Gastrocnemius medialis (tissue), 4 donors: ENCODE measurements around the gene DCC.

Experiments
- POLR2A ChIP-seq, 2 donors: fragments of 450-650 bp; IDR thresholded peaks; one replicate each; pipeline ENCODE4 v1.6.1; 2017; ENCODE audit warnings: antibody characterized with exemption in 2 of 2, mild to moderate bottlenecking in 2 of 2, moderate library complexity in 2 of 2
- TF ChIP-seq, protein P1 (sequence below), 5 experiments: fragments of 450-650 bp in 3 of 5; fragments of 200-600 bp in 2 of 5; sonication (generic) in 2 of 5; IDR thresholded peaks in 4 of 5; conservative IDR thresholded peaks in 1 of 5; 1 replicate in 4 of 5; 2 replicates in 1 of 5; pipeline ENCODE4 v1.5.1; 2016 to 2019; ENCODE audit warnings: antibody characterized with exemption in 5 of 5, mild to moderate bottlenecking in 3 of 5, moderate library complexity in 3 of 5

- TF ChIP-seq, protein P1, sequence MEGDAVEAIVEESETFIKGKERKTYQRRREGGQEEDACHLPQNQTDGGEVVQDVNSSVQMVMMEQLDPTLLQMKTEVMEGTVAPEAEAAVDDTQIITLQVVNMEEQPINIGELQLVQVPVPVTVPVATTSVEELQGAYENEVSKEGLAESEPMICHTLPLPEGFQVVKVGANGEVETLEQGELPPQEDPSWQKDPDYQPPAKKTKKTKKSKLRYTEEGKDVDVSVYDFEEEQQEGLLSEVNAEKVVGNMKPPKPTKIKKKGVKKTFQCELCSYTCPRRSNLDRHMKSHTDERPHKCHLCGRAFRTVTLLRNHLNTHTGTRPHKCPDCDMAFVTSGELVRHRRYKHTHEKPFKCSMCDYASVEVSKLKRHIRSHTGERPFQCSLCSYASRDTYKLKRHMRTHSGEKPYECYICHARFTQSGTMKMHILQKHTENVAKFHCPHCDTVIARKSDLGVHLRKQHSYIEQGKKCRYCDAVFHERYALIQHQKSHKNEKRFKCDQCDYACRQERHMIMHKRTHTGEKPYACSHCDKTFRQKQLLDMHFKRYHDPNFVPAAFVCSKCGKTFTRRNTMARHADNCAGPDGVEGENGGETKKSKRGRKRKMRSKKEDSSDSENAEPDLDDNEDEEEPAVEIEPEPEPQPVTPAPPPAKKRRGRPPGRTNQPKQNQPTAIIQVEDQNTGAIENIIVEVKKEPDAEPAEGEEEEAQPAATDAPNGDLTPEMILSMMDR (IDR thresholded peaks at IDR 0.05 in 4 of 5, conservative IDR thresholded peaks at IDR 0.05 in 1 of 5): no peak
- TF ChIP-seq POLR2A (IDR thresholded peaks at IDR 0.05): no peak
Observed at GRCh38 chr18:53169346-53169745, 829.3 kb downstream of the DCC start.
